ENCODE results near the gene IL17F.
"Not testable (repeated sequence)": the region's sequence is repeated elsewhere in the genome, so short reads cannot be mapped to it uniquely, and the experiment has no call there.

IL17F gene

DNA sequence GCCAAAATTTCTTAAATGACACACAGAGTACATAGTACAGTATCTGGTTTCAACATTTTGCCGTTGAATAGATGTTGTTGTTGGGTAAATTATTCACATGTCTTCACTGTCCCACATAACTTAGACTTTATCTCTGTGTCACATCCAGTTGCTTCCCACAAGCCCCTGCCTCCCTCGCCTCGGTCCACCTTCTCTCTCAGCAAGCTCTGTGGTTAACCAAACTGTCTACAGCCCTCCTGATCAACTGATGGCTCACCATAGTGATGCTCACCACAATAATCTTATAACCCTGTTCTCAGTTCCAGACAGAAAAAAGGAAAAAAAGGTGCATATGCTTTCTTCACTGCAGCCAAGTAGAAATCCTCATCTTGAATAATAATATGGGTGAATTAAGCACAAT lies 23.0 kb downstream of the IL17F start:
- H3K9me3 Mint-ChIP-seq (ENCODE audit: low read depth) = no peaks in the 10 kb centered on the region
- H3K27me3 Mint-ChIP-seq = no peaks in the 10 kb centered on the region
- no peak overlapping the region for H3K4me3 Mint-ChIP-seq
- peak overlapping the region; percentile 13 for H3K27ac Mint-ChIP-seq
- H3K36me3 Mint-ChIP-seq = no peaks in the 10 kb centered on the region
- peaks cover 9% of the 10 kb centered on the region for H3K4me1 Mint-ChIP-seq (ENCODE audit: low read depth)

DNA sequence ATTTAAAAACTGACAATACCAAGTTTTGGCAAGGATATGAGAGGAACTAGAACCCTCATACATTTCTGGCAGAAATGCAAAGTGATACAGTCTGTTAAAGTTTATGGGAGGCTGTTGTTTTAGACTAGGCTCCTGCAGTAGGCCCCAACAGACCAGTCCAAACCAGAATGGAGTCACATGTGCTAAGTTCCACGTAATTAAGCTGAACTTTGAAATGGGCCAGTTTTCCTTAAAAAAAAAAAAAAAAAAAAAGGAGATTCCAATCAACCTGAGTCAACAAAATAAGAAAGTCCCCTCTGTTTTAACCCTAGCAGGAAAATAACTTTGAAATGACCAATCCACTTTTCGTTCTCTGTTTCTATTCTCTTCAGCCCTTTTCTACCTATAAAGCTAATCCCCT lies 26.5 kb downstream of the IL17F start:
- Mint-ChIP-seq H3K4me1 (ENCODE audit: low read depth) (peaks cover 12% of the 10 kb centered on the region), H3K36me3 (no peaks in the 10 kb centered on the region), H3K9me3 (ENCODE audit: low read depth) (no peaks in the 10 kb centered on the region), H3K4me3 (no peak overlapping the region), H3K27me3 (no peaks in the 10 kb centered on the region), H3K27ac (no peak overlapping the region)

DNA sequence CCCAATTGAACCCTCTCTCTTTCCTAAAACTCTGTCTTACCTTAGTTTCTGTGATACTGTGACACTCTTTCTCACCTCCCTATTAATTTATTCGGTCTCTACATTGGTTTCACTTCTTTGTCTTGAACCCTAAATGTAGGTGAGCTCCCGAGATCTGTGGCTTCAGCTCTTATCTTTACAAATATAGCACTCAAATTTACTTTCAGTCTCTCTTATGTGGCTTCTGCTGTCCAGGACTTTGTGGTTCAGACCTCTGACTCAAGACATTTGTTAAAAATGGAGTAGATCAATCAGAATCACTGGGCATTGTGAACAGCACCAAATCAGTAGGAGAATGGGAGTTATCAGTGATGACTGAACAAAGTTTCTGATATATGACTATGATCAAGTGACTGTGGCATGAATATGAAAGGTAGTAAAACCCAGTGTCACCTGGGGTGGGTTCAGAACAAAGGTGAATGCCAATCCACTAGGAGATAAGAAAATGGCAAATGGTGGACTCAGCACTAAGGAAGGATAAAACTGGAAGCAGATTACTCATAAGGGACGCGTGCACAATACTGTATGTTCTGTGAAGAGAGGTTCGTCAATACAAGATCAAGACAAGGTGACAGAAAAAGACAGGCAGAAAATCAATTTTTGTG lies 27.2 kb downstream of the IL17F start:
- H3K27me3 Mint-ChIP-seq = no peaks in the 10 kb centered on the region
- H3K9me3 Mint-ChIP-seq (ENCODE audit: low read depth) = no peaks in the 10 kb centered on the region
- H3K27ac Mint-ChIP-seq = no peak overlapping the region
- H3K36me3 Mint-ChIP-seq = no peaks in the 10 kb centered on the region
- peaks cover 11% of the 10 kb centered on the region for H3K4me1 Mint-ChIP-seq (ENCODE audit: low read depth)
- H3K4me3 Mint-ChIP-seq = no peak overlapping the region

DNA sequence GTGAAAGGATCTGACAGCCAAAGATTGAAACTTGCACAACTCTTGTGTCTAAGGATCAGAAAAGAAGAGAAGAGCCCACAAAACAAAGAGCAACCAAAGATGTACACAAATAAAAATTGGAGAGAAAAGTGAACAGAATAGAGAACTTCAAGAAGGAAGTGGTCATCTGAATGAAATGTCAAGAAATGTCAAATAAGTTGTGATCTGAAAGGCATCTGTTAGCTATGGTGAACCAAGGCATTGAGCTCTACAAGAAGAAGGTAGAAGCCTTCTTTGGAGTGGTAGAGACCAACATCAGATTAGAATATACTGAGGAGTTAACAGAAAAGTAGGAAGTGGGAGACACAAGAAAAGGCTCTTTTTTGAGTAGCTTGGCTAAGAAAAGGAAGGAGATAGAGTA lies 28.5 kb downstream of the IL17F start:
- H3K36me3 Mint-ChIP-seq = no peaks in the 10 kb centered on the region

DNA sequence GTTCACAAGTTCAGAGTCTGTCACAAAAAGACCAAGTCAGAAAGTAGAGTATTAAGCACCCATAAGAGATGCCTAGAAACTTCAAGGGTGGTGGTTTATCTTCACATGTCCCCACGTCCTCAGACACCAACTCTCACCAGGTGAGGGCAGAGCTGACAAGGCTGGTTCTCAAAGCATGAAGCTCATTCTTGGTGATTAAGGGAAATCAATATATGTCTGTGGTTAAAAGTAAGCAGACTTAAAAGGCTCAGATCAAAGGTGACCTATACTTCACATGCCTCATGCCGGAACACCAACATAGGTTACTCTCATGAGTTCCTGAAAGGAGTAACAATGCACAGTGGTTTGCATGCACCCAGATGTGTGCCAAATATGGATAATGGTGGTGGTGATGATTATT lies 31.2 kb downstream of the IL17F start:
- Mint-ChIP-seq H3K9me3 (ENCODE audit: low read depth) (no peaks in the 10 kb centered on the region), H3K4me1 (ENCODE audit: low read depth) (peaks cover 3% of the 10 kb centered on the region), H3K27ac (no peak overlapping the region), H3K4me3 (no peak overlapping the region), H3K36me3 (no peaks in the 10 kb centered on the region), H3K27me3 (no peaks in the 10 kb centered on the region)

More for the DNA sequence above, 28.5 kb downstream of the IL17F start:
- Mint-ChIP-seq H3K27me3 (no peaks in the 10 kb centered on the region), H3K4me3 (no peak overlapping the region), H3K27ac (no peak overlapping the region), H3K4me1 (ENCODE audit: low read depth) (peaks cover 3% of the 10 kb centered on the region), H3K9me3 (ENCODE audit: low read depth) (no peaks in the 10 kb centered on the region)

DNA sequence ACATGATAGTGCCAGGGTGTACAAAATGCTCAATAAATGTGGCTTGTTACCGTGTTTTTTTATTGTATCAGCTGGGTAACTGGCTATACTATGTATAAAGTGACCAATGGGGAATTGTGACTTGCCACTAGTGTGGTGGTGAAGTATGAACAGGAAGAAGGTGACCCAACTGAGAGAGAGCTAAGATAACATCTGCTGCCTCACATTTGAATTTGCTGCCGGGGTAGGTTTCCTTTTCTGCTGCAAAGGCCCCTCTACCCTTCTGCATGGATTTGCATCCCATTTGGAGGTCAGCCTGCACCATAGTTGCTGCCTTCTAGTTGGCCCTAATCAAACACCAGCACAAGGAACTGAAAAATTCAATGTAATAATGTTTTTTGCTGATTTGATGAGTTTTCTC lies 34.1 kb downstream of the IL17F start:
- no peaks in the 10 kb centered on the region for H3K9me3 Mint-ChIP-seq (ENCODE audit: low read depth)
- no peak overlapping the region for H3K27ac Mint-ChIP-seq
- peaks cover 3% of the 10 kb centered on the region for H3K4me1 Mint-ChIP-seq (ENCODE audit: low read depth)
- no peaks in the 10 kb centered on the region for H3K36me3 Mint-ChIP-seq
- H3K4me3 Mint-ChIP-seq = no peak overlapping the region
- H3K27me3 Mint-ChIP-seq = peaks cover 4% of the 10 kb centered on the region

DNA sequence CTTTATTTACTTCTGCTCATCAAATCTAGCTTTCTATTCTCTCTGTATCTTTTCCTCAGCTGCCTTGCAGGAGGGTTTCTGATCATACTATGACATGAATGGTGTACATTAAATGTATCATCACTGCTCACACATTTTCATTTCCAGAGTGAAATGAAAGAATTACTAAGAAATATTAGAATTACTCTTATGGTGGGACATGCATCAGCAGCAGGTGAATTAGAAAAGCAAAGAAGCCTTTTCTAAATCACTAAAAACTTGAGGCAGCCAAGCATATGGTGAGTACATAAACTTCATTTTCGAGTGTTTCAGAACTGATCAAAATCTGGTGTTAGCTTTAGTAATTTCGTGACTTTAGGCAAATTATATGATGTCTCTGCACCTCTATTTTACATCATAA lies 34.5 kb downstream of the IL17F start:
- Mint-ChIP-seq H3K9me3 (ENCODE audit: low read depth) (no peaks in the 10 kb centered on the region), H3K4me3 (no peak overlapping the region), H3K27me3 (peaks cover 4% of the 10 kb centered on the region), H3K4me1 (ENCODE audit: low read depth) (peaks cover 3% of the 10 kb centered on the region), H3K27ac (no peak overlapping the region), H3K36me3 (no peaks in the 10 kb centered on the region)

DNA sequence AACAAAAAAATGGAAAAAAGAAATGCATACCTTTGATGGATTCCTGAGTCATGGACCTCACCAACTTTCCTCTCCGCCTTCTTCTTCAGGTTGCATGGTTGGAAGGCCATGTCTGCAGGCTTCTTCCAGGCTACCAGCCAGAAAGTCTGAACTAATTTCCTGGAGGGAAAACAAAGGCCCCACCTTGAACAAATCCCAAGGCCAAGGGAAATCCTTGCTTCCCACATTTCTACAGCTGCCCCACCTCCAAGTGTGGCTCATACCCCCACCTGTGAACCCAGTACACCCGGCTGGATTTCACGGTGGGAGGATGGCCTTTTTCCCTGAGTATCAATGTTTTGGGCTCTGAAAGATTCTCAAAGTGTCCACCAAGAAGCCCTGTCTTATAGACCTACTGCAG lies 35.7 kb downstream of the IL17F start:
- no peaks in the 10 kb centered on the region for H3K36me3 Mint-ChIP-seq
- peaks cover 3% of the 10 kb centered on the region for H3K4me1 Mint-ChIP-seq (ENCODE audit: low read depth)
- no peak overlapping the region for H3K27ac Mint-ChIP-seq
- H3K27me3 Mint-ChIP-seq = peaks cover 4% of the 10 kb centered on the region
- no peak overlapping the region for H3K4me3 Mint-ChIP-seq
- no peaks in the 10 kb centered on the region for H3K9me3 Mint-ChIP-seq (ENCODE audit: low read depth)

DNA sequence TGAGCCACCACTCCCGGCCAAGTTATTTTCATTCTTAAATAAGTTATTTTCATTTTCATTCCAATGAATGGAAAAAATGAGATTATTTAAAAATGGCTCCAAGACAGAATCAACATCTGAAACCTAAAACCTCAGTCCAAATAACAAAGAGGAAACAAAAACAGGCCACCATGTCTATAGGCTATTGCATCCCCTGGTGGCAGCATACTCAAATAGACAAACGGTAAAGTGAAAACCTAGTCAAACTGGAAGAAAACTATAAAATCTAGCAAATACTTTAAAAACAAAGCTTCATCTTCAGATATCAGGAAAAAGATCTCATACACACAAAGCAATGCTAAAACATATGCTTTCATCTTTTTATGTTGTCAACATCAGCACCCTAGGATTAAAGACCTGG lies 37.2 kb downstream of the IL17F start:
- no peak overlapping the region for H3K4me3 Mint-ChIP-seq
- H3K9me3 Mint-ChIP-seq (ENCODE audit: low read depth) = no peaks in the 10 kb centered on the region
- H3K27ac Mint-ChIP-seq = no peak overlapping the region
- no peaks in the 10 kb centered on the region for H3K36me3 Mint-ChIP-seq
- H3K27me3 Mint-ChIP-seq = peaks cover 5% of the 10 kb centered on the region
- no peaks in the 10 kb centered on the region for H3K4me1 Mint-ChIP-seq (ENCODE audit: low read depth)

DNA sequence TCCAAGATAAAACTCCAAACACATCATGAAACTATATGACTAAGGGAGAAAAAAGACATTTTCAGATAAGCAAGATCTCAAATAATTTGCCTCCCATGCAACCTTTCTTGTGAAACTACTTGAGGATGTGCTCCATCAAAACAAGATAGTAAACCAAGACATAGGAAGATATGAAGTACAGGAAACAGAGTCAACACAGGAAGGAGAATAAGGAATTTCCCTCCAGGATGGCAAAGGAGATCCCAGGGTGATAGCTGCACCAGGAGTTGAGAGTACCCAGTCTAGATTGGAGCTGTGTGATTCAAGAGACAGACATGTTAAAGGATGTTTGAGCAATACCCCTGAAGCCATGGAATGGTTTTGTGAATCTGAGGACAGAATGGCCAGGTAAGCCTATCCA lies 42.8 kb downstream of the IL17F start:
- peaks cover 5% of the 10 kb centered on the region for H3K27me3 Mint-ChIP-seq
- H3K4me3 Mint-ChIP-seq = no peak overlapping the region
- peaks cover 4% of the 10 kb centered on the region for H3K9me3 Mint-ChIP-seq (ENCODE audit: low read depth)
- H3K36me3 Mint-ChIP-seq = peaks cover 3% of the 10 kb centered on the region
- H3K27ac Mint-ChIP-seq = peak overlapping the region; percentile 30
- no peaks in the 10 kb centered on the region for H3K4me1 Mint-ChIP-seq (ENCODE audit: low read depth)

DNA sequence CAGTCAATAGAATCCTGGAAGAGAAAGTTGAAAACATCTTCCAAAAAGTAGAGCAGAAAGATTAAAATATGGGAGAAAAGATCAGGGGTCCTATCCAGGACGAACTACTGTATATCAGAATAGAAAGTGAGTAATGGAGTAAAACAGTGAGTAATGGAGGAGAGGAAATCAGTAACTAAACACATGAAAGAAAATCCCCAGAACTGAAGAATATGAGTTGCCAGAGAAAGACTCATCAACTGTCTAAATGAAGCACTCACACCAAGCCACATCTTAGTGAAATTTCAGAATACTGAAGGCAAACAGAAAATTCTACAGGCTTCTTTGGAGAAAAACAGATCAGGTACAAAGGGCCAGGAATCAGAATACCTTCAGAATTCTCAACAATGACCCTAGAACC lies 43.3 kb downstream of the IL17F start:
- H3K4me3 Mint-ChIP-seq = no peak overlapping the region
- no peaks in the 10 kb centered on the region for H3K4me1 Mint-ChIP-seq (ENCODE audit: low read depth)
- H3K9me3 Mint-ChIP-seq (ENCODE audit: low read depth) = peaks cover 4% of the 10 kb centered on the region
- peaks cover 3% of the 10 kb centered on the region for H3K36me3 Mint-ChIP-seq
- H3K27me3 Mint-ChIP-seq = peaks cover 5% of the 10 kb centered on the region
- H3K27ac Mint-ChIP-seq = peak overlapping the region; percentile 30

DNA sequence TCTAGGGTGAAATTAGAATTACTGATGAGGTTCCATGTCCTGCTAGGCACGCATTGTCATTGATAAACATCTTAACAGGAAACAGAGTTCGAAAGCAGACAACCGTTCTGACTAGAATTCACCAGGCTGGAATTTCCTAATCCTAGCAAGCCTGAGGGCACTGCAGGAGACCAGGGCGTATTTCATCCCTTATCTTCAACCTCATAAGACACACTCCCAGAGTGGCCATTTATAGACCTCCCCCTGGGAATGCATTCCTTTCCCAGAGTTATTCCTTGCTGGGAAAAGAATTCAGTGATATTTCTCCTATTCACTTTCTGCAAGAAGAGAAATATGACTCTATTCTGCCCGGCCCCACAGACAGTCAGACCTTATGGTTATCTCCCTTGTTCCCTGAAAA lies 44.2 kb downstream of the IL17F start:
- H3K9me3 Mint-ChIP-seq (ENCODE audit: low read depth); H3K4me3 Mint-ChIP-seq; H3K36me3 Mint-ChIP-seq; H3K27me3 Mint-ChIP-seq; H3K27ac Mint-ChIP-seq; H3K4me1 Mint-ChIP-seq (ENCODE audit: low read depth): not testable (repeated sequence)

DNA sequence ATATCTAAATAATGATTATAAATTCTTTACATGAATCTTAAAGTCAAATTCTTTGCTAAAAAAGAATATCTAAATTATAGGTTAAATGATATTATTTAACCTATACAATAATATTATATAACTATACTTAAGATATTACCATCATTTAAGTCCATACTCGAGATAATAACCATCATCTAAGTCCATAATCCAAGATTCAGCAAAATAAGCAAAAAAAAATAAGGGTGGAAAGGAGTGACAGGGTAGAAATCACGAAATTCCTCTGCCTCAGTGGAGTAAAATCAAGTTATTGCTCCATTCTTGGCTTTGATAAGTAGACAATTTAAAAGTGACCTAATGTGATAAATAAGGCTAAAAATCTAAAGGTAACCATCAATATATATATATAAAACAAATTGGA lies 48.4 kb downstream of the IL17F start:
- H3K4me1 Mint-ChIP-seq (ENCODE audit: low read depth) = no peaks in the 10 kb centered on the region
- H3K27ac Mint-ChIP-seq = no peak overlapping the region
- no peaks in the 10 kb centered on the region for H3K27me3 Mint-ChIP-seq
- peaks cover 4% of the 10 kb centered on the region for H3K9me3 Mint-ChIP-seq (ENCODE audit: low read depth)
- H3K36me3 Mint-ChIP-seq = peaks cover 3% of the 10 kb centered on the region
- no peak overlapping the region for H3K4me3 Mint-ChIP-seq

DNA sequence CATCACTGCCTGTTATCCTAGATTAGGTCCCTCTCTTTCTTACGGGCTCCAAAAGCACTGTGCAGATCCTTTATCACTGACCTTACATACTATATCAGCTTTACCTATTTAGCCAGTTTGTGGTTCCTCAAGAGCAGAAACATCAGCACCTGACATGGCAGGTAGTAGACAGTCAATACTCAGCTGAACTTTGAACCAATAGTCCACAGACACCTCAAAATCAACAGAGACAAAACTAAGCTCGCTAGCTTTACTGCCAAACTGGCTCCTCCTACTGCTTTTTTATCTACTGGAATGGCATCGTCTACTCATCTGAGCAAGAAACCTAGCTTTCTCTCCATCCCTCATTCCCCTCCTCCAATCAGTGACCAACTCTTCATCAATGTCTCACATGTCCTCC lies 52.5 kb downstream of the IL17F start:
- Mint-ChIP-seq H3K27me3 (peaks cover 8% of the 10 kb centered on the region), H3K36me3 (no peaks in the 10 kb centered on the region), H3K4me1 (ENCODE audit: low read depth) (no peaks in the 10 kb centered on the region), H3K9me3 (ENCODE audit: low read depth) (no peaks in the 10 kb centered on the region), H3K27ac (no peak overlapping the region), H3K4me3 (no peak overlapping the region)

DNA sequence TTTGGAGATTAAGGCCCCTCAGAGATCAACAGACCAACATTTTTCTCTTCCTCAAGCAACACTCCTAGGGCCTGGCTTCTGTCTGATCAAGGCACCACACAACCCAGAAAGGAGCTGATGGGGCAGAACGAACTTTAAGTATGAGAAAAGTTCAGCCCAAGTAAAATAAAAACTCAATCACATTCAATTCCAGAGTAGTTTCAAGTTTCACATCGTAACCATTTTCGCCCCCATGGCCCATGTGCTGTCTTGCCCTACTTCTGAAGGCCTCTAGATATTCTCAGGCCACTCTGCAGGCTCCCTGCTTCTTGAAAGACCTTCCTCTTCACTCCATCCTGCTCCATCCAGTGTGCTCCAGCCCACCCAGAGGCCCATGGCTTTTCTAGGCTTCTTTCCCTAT lies 53.9 kb downstream of the IL17F start:
- Mint-ChIP-seq H3K27me3 (peaks cover 14% of the 10 kb centered on the region), H3K4me3 (no peak overlapping the region), H3K36me3 (no peaks in the 10 kb centered on the region), H3K27ac (no peak overlapping the region), H3K9me3 (ENCODE audit: low read depth) (no peaks in the 10 kb centered on the region), H3K4me1 (ENCODE audit: low read depth) (no peaks in the 10 kb centered on the region)

DNA sequence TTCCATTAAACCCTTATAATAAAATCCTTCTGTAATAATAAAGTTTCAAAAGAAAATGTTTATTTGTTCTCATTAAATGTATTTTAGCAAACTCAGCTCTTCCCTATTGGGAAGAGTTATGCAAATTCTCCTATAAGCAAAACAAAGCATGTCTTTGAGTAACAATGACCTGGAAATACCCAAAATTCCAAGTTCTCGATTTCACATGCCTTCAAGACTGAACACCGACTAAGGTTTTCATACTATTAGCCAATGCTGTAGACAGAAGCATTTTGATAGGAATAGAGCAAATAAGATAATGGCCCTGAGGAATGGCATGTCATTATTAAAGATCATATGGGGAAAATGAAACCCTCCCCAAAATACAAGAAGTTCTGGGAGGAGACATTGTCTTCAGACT lies 54.3 kb downstream of the IL17F start:
- no peaks in the 10 kb centered on the region for H3K4me1 Mint-ChIP-seq (ENCODE audit: low read depth)
- H3K36me3 Mint-ChIP-seq = no peaks in the 10 kb centered on the region
- H3K4me3 Mint-ChIP-seq = no peak overlapping the region
- H3K9me3 Mint-ChIP-seq (ENCODE audit: low read depth) = no peaks in the 10 kb centered on the region
- H3K27me3 Mint-ChIP-seq = peaks cover 16% of the 10 kb centered on the region
- H3K27ac Mint-ChIP-seq = no peak overlapping the region

All from activated naive CD8-positive, alpha-beta T cell (primary cell).